ENCODE measurements around the gene GUCA2A.

Gene GUCA2A

DNA sequence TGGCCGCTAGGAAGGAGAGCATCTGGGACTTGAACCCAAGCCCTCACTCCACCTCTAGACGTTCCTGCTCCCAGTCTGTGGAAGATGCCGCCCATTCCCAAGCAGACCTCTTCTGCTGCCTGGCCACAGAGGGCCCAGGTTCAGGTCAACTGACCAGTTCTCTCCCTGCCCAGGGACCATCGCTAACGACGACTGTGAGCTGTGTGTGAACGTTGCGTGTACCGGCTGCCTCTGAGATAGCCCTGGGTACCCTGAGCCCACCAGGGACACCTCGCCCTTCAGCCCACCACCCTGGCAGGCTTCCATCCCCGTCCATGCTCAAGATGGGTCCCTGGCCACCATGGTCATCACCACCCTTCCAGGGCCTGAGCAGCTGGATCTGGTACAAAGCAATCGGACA lies 9.2 kb downstream of the GUCA2A start:
- no peak overlapping the region for H3K4me3 Mint-ChIP-seq
- H3K36me3 Mint-ChIP-seq, result no peaks in the 10 kb centered on the region
- H3K27me3 Mint-ChIP-seq, result peaks cover 6% of the 10 kb centered on the region
- DNase-seq, result no peak
- H3K4me1 Mint-ChIP-seq, result peaks cover 6% of the 10 kb centered on the region
- H3K9me3 Mint-ChIP-seq, result peaks cover 2% of the 10 kb centered on the region
- CTCF ChIA-PET, result no interaction called here
- no peak overlapping the region for H3K27ac Mint-ChIP-seq

DNA sequence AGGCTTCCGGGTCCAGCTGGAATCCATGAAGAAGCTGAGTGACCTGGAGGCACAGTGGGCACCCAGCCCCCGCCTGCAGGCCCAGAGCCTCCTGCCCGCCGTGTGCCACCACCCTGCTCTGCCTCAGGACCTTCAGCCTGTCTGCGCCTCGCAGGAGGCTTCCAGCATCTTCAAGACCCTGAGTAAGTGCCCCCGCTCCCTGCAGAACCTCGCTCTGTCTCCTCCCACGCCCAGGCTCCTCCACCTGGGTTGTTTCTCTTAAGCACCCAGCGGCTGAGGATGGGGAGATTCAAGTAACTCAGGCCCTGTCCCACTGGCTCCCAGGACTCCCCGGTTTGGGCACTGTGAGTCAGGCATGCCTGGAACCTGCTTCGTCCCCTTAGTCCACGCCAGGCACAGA lies 9.9 kb downstream of the GUCA2A start:
- no peak overlapping the region for H3K4me3 Mint-ChIP-seq
- no peak for DNase-seq
- peaks cover 6% of the 10 kb centered on the region for H3K4me1 Mint-ChIP-seq
- H3K9me3 Mint-ChIP-seq, result peaks cover under 1% of the 10 kb centered on the region
- peaks cover 8% of the 10 kb centered on the region for H3K27me3 Mint-ChIP-seq
- no peak overlapping the region for H3K27ac Mint-ChIP-seq
- H3K36me3 Mint-ChIP-seq, result no peaks in the 10 kb centered on the region
- CTCF ChIA-PET, result no interaction called here

DNA sequence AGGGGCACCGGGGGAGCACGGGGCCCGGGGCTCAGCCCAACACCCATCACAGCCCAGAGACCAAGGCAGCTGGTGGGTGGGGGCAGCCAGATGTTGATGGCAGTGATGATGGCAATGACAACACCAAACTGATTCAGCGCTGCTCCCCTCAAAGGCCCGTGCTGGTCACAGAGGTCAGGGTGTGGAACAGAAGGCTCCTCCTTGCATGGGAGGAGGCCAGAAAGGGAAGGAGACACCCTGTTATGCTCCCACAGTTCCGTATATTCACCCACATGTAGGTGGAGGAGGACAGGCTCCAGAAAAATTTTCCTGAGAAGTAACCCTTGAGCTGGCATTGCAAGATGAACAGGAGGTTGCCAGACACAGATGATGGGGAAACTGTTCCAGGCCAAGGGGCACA lies 10.9 kb downstream of the GUCA2A start:
- no peaks in the 10 kb centered on the region for H3K9me3 Mint-ChIP-seq
- H3K27ac Mint-ChIP-seq, result no peak overlapping the region
- peaks cover 8% of the 10 kb centered on the region for H3K27me3 Mint-ChIP-seq
- H3K4me1 Mint-ChIP-seq, result peaks cover 6% of the 10 kb centered on the region
- CTCF ChIA-PET, result interaction anchor here (1.2 kb wide), 1 partner anchor 20 kb away, joined by 4 read pairs; no protein-coding TSS in a partner anchor
- DNase-seq, result no peak
- no peaks in the 10 kb centered on the region for H3K36me3 Mint-ChIP-seq
- H3K4me3 Mint-ChIP-seq, result no peak overlapping the region

DNA sequence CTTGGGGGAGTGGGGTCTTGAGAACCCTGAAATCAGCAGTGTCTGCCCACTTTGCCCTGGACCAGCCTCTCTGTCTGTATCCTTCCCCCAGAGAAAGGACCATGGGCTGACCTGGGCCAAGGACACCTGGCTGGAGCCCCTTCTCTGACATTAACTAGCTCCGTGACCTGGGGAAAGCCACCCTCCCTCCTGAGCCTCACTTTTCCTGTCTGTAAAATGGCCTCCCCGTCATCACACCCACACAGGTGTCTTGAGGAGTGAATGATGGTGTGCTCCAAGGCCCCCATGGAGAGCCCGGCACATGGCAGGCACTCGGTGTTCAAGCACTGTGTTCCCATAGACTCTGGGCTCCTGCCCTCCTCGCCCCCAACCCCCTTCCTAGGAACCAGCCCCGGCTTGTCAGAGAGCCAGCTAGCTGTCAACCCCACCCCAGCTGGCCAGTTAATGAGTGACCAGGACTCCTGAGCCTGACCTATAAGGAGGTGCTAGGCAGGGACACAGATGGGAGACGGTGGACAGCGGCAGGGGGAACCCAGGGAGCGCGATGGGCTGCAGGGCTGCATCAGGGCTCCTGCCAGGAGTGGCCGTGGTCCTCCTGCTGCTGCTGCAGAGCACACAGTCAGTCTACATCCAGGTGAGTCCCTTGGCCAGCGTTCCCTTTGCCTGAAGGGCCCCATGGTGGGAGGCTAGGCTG lies 11.5 kb downstream of the GUCA2A start, which contains the start of gene GUCA2B:
GUCA2B (plus strand) TSS at position 504 of the 694 bp plus-strand sequence; CDS start at position 545, 41 bp downstream.
- H3K27me3 Mint-ChIP-seq, result peaks cover 8% of the 10 kb centered on the region
- peaks cover 6% of the 10 kb centered on the region for H3K4me1 Mint-ChIP-seq
- H3K4me3 Mint-ChIP-seq, result no peak within 1 kb of the TSS
- H3K36me3 Mint-ChIP-seq, result no peaks in the 10 kb centered on the region
- CTCF ChIA-PET, result interaction anchor here (1.2 kb wide), 1 partner anchor 21 kb away, joined by 4 read pairs; no protein-coding TSS in a partner anchor
- no peak within 1 kb of the TSS for H3K27ac Mint-ChIP-seq
- no peaks in the 10 kb centered on the region for H3K9me3 Mint-ChIP-seq
- DNase-seq, result no peak

DNA sequence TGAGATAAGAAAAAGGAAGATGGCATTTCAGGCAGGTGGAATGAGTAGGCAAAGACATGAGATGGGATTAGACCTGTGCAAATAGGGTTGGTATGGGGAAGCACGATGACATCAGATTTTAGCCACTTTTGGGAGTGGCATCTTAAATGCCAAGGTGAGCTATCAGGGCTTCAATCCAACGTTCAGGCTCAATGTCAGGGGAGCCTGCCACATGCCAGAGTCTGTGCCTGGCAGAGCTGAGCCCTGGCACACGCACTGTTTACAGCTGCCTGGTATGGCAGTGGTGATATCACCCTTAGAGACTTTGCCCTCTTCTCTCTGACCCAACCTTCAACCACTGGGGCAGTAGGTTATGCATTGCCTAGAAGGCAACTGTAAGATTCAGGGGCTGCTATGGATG lies 12.4 kb downstream of the GUCA2A start:
- no peaks in the 10 kb centered on the region for H3K4me1 Mint-ChIP-seq
- CTCF ChIA-PET, result interaction anchor here (1.2 to 1.7 kb wide), 2 partner anchors 20 to 21 kb away, joined by 3 to 7 read pairs; no protein-coding TSS in a partner anchor
- H3K9me3 Mint-ChIP-seq, result no peaks in the 10 kb centered on the region
- no peak overlapping the region for H3K27ac Mint-ChIP-seq
- no peaks in the 10 kb centered on the region for H3K36me3 Mint-ChIP-seq
- H3K27me3 Mint-ChIP-seq, result peaks cover 8% of the 10 kb centered on the region
- no peak overlapping the region for H3K4me3 Mint-ChIP-seq
- DNase-seq, result no peak

DNA sequence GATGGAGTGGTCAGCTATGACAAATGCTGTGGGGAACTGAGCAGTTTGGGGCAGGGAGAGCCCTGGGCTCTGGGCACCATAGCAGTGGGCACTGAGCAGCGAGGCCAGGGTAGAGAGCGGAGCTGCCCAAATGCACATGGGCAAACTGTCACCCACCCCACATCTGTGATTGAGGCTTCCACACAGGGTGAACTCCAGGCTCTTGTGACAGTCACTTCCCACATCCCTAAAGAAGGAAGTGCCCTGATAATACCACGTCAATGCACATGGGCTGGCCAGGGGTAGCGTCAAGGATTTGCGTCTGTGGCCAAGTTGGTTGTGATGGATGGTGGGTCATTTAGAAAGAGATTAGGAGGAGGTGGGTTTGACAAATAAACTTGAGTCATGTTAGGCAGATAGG lies 13.9 kb downstream of the GUCA2A start:
- H3K27ac Mint-ChIP-seq, result no peak overlapping the region
- no peak overlapping the region for H3K4me3 Mint-ChIP-seq
- no peak for DNase-seq
- H3K36me3 Mint-ChIP-seq, result no peaks in the 10 kb centered on the region
- CTCF ChIA-PET, result interaction anchor here (1.0 to 2.3 kb wide), 2 partner anchors 22 to 25 kb away, joined by 3 to 8 read pairs; no protein-coding TSS in a partner anchor
- no peaks in the 10 kb centered on the region for H3K9me3 Mint-ChIP-seq
- no peaks in the 10 kb centered on the region for H3K4me1 Mint-ChIP-seq
- peaks cover 8% of the 10 kb centered on the region for H3K27me3 Mint-ChIP-seq

DNA sequence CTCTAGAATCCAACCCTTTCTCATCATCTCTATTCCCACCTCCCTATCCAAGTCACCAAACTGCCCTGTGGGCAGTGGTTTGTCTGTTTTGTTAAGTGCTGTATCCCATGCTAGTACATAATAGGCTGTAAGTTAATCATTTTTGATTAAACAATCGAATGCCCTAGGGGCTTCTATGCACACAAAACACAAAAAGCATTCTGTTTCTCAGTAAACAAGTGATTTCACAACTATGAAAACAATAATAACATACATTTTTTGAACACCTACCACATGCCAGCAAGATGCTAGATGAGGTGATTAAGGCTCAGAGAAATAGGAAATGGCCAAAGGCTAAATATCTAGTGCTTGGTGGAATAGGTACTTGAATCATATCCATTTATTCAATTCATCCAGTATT lies 16.4 kb downstream of the GUCA2A start:
- CTCF ChIA-PET, result interaction anchor here (1.2 to 1.4 kb wide), 4 partner anchors 24 to 599 kb away, joined by 3 to 12 read pairs (median 3); no protein-coding TSS in a partner anchor
- Mint-ChIP-seq H3K4me3 (no peak overlapping the region), H3K9me3 (no peaks in the 10 kb centered on the region), H3K27me3 (peaks cover 7% of the 10 kb centered on the region), H3K4me1 (peaks cover 5% of the 10 kb centered on the region), H3K27ac (no peak overlapping the region), H3K36me3 (no peaks in the 10 kb centered on the region)
- DNase-seq, result no peak

DNA sequence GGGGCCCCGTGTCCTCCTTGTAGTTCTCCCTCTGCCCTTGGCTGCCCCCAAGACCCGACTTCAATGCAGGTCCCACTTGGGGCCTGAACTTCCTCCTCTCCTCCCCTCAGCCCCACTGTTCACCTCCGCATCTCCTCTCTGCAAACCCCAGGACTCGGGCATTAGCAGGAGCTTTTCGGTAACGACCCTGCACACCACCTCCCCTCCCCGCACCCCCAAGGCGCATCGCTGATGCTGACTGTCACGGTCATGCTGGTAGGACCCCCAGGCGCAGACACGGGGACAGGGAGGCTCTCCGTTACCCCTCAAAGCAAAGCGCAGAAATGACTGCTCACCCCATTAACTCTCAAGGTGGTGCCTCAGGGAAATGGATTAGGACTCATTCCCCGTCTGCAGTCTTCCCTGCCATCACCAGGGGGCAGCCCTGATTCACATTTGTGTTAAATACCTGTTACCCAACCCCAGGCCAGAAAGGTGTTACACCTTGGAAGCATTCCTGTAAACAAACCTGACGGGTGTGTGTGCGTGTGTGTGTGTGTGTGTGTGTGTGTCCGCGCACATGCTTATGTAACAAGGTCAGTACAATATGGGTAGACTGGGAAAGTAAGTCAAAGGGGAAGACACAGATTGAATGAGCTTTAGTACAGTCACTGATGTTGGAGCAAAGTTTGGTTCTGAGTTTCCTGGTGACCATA lies 17.8 kb downstream of the GUCA2A start:
- Mint-ChIP-seq H3K27ac (no peak overlapping the region), H3K4me3 (no peak overlapping the region), H3K36me3 (no peaks in the 10 kb centered on the region), H3K27me3 (peaks cover 4% of the 10 kb centered on the region), H3K9me3 (no peaks in the 10 kb centered on the region), H3K4me1 (peaks cover 6% of the 10 kb centered on the region)
- CTCF ChIA-PET, result interaction anchor here (0.7 to 1.4 kb wide), 5 partner anchors 11 to 600 kb away, joined by 3 to 12 read pairs (median 3); no protein-coding TSS in a partner anchor
- peak; percentile 85 for DNase-seq

DNA sequence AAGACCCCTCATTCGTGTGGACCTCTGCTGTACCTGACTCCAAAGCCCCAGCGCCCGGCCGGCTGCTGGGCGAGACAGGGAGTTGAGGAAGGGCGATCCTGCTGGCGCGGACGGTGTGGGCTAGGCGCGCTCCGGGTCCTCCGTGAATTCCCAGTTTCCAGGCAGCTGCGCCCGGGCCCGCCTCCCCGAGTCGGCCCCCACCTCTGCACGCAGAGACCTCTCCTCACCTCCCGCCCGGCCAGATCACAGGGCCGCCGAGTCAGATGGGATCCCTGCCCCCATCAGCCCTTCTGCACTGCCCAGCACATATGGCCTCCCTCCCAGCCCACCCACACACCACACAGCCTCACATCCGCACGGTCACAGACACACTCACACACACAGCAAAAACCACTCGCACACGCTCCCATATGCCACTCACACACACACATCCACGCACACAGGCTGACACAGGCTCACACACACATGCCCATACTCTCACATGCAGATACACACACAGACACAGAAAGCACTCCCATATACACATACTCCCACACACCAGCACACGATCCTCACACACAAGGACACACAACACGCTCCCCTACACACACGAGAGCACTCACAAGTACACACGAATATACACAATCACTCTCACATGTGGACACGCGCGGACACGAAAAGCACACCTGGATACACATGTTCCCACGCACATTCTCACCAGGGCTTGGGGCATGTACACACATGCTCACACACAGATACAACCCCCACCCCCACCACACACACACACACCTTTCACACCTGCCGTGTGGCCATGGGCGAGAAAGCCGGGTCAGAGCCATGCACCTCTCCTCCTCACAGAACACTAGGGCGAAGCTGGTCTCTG lies 18.6 kb downstream of the GUCA2A start:
- DNase-seq, result no peak
- Mint-ChIP-seq H3K4me1 (peaks cover 6% of the 10 kb centered on the region), H3K36me3 (no peaks in the 10 kb centered on the region), H3K27ac (no peak overlapping the region), H3K4me3 (no peak overlapping the region), H3K27me3 (peaks cover 4% of the 10 kb centered on the region), H3K9me3 (no peaks in the 10 kb centered on the region)
- CTCF ChIA-PET, result no interaction called here

DNA sequence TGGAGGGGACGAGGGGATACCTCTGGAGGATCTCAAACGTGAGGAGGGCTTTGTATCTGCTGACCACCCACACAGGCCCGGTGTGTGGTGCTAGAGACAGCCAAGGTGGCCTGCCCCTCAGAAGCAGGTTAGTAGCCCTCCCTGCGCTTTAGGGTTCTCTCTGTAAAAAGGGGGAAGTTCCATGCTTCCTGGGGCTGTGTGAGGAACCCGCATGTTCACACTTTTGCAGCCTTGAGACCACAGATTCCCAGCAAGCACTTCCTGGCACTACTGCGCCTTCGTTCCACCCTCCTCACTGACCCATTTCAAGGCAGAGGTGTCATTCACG lies 19.2 kb downstream of the GUCA2A start:
- no peaks in the 10 kb centered on the region for H3K36me3 Mint-ChIP-seq
- no peaks in the 10 kb centered on the region for H3K9me3 Mint-ChIP-seq
- CTCF ChIA-PET, result no interaction called here

DNA sequence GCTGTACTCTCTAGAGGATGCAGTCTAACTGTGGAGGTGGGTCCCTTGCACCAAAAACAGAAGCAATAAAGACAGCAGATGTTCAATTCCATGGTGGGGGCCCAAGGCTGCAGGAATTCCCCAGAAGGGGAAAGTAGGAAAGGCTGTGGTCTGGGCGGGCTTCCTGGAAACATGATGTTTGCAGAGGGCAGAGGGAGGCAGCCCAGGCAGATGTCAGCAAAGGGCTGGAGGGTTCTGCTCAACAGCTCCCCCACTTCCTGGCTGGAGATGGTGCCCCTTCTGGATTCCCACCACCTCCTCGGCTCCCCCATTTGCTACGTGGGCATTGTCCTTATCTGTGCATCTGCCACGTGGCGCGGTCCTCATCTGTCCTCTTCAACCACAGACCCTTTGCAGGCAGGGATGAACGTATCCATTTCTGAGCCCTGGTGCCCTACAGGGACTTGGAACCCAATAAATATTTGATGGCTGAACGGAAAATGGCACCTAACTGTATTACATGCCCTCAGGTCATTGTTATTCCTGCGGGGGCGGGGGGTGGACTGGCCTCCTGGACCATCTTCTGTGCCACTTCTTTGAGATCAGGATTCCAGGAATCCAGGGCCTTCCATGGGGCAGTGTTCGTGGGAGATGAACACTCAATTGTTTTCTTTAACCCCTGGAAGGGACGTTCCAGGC lies 19.7 kb downstream of the GUCA2A start:
- Mint-ChIP-seq H3K36me3 (no peaks in the 10 kb centered on the region), H3K4me3 (no peak overlapping the region), H3K9me3 (no peaks in the 10 kb centered on the region), H3K4me1 (peaks cover 6% of the 10 kb centered on the region), H3K27ac (no peak overlapping the region), H3K27me3 (no peaks in the 10 kb centered on the region)
- CTCF ChIA-PET, result no interaction called here
- DNase-seq, result no peak

More for the DNA sequence above, 19.2 kb downstream of the GUCA2A start:
- no peak for DNase-seq
- no peak overlapping the region for H3K27ac Mint-ChIP-seq
- H3K4me1 Mint-ChIP-seq, result peaks cover 6% of the 10 kb centered on the region
- no peak overlapping the region for H3K4me3 Mint-ChIP-seq
- H3K27me3 Mint-ChIP-seq, result peaks cover 2% of the 10 kb centered on the region

DNA sequence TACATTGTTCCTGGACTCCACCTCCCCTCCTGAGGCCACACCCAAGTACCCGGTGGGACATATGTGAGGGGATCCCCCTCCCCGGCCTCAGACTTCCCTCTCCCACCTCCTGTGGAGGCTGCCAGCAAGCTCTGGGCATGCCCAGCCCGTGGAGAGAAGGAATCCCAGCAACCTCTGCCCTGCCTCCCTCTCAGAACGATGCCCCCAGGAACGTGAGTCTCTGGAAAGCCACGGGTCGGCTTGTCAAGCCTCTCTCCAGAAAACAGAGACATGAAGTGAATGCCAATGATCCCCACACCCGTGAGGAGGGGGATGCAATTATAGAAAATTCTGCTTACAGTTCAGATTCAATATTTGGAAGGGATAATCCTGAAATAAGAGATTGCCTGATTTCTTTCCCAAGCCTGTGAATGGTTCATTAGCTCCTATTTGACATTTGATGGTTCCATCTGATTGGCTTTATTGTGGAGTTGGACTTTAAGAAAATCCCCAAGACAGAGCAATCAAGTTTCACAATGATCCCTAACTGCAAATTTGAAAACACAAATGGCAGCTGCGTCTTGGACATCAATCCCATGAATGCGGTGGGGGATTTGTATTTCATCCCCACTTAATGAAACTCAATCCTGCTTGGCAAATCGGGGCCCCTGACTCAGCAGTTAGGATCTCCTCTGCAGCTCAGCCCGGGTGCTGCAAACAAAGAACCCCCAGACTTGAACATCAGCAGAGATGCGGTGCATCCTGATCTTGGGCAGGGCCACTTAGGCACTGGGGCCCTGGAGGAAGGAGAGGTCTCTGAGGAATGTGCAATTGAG lies 20.4 kb downstream of the GUCA2A start:
- Mint-ChIP-seq H3K4me3 (no peak overlapping the region), H3K27ac (no peak overlapping the region), H3K27me3 (no peaks in the 10 kb centered on the region), H3K4me1 (peaks cover 6% of the 10 kb centered on the region), H3K36me3 (no peaks in the 10 kb centered on the region), H3K9me3 (no peaks in the 10 kb centered on the region)
- DNase-seq, result no peak
- CTCF ChIA-PET, result no interaction called here
